ENCODE results near the gene C14orf93. TPM values are rescaled to one million over a fixed set of nuclear protein-coding genes. Genes with fewer than 3 reads are reported as not detected.

The C14orf93 gene
- total RNA-seq (2021; fragmentation: NEBNext Ultra II Directional; extraction: Animal tissue kit (Norgen Biotek cat#: 25700)), result 1 to 10 TPM; 3.6 to 7.0 (median 5.7) TPM
- long read RNA-seq, partial matches to known transcripts, result 0 of 3 reads
- long read RNA-seq, other reads (novel, unspliced or antisense), result 2 of 3 reads

- Mint-ChIP-seq H3K36me3 (ENCODE audit: low read depth) (no peaks in the 10 kb centered on the region), H3K27ac (peak within 1 kb of the TSS; percentile 92), H3K4me3 (peak within 1 kb of the TSS; percentile 95), H3K27me3 (ENCODE audit: insufficient read depth) (peaks cover 7% of the 10 kb centered on the region; the same call in 1 of the 2 replicates), H3K4me1 (ENCODE audit: low read depth) (peaks cover 53% of the 10 kb centered on the region), H3K9me3 (no peaks in the 10 kb centered on the region)
- no peak for TF ChIP-seq CTCF (IDR thresholded peaks at IDR 0.05)
- DNase-seq, result peak; percentile 43
Measured at GRCh38 chr14:23009939-23010726, at the start of gene C14orf93. Gene C14orf93, minus strand, starts transcription at chr14:23010143. Its CDS starts 11,120 bp downstream, at chr14:22999023.

GRCh38 chr14:23058654-23059504 lies 48.9 kb upstream of the C14orf93 start:
- Mint-ChIP-seq H3K4me1 (ENCODE audit: low read depth) (peaks cover 56% of the 10 kb centered on the region), H3K36me3 (ENCODE audit: low read depth) (peaks cover 26% of the 10 kb centered on the region), H3K27me3 (ENCODE audit: insufficient read depth) (peaks cover 4% of the 10 kb centered on the region), H3K9me3 (no peaks in the 10 kb centered on the region), H3K27ac (peak overlapping the region; percentile 73), H3K4me3 (no peak overlapping the region)
- no peak for DNase-seq
- TF ChIP-seq CTCF (IDR thresholded peaks at IDR 0.05), result no peak

GRCh38 chr14:23057757-23058653 lies 48.1 kb upstream of the C14orf93 start:
- H3K4me1 Mint-ChIP-seq (ENCODE audit: low read depth), result peaks cover 47% of the 10 kb centered on the region
- DNase-seq, result peak; percentile 65
- peak overlapping the region; percentile 73 for H3K27ac Mint-ChIP-seq
- TF ChIP-seq CTCF (IDR thresholded peaks at IDR 0.05), result peak; percentile 99
- H3K4me3 Mint-ChIP-seq, result peak overlapping the region; percentile 85
- H3K27me3 Mint-ChIP-seq (ENCODE audit: insufficient read depth), result peaks cover 4% of the 10 kb centered on the region
- peaks cover 17% of the 10 kb centered on the region for H3K36me3 Mint-ChIP-seq (ENCODE audit: low read depth)
- no peaks in the 10 kb centered on the region for H3K9me3 Mint-ChIP-seq

- no peak for TF ChIP-seq CTCF (IDR thresholded peaks at IDR 0.05)
- peak within 1 kb of the TSS; percentile 88 for H3K4me3 Mint-ChIP-seq
- no peaks in the 10 kb centered on the region for H3K9me3 Mint-ChIP-seq
- peak within 1 kb of the TSS; percentile 73 for H3K27ac Mint-ChIP-seq
- DNase-seq, result peak; percentile 26
- peaks cover 9% of the 10 kb centered on the region for H3K36me3 Mint-ChIP-seq (ENCODE audit: low read depth)
- peaks cover 6% of the 10 kb centered on the region for H3K27me3 Mint-ChIP-seq (ENCODE audit: insufficient read depth)
- H3K4me1 Mint-ChIP-seq (ENCODE audit: low read depth), result peaks cover 39% of the 10 kb centered on the region
Measured at GRCh38 chr14:23056956-23057756, 47.2 kb upstream of the C14orf93 start, which contains the start of gene CDH24. Gene CDH24, minus strand, starts transcription at chr14:23057520. Its CDS starts 1,787 bp downstream, at chr14:23055733.
